Hematopoietic multipotent progenitor cell (in vitro differentiated cells): ENCODE data around the gene SMPDL3A. TPM values are rescaled to one million over a fixed set of nuclear protein-coding genes. Genes with fewer than 3 reads are reported as not detected.

Source experiments
- DNase-seq, 3 donors: peaks; one replicate each; pipeline ENCODE4 v3.0.0-alpha.2; 2011 to 2015; ENCODE audit warnings: low read depth in 2 of 3, low spot score in 2 of 3
- small RNA-seq: library from RNA; depleted of rRNA; stranded (forward); fragments of <200 nt; gene quantifications from one replicate; pipeline ENCODE3, GENCODE V24; 2012
- total RNA-seq: library from RNA; depleted of rRNA; stranded (reverse); fragments of >200 nt; gene quantifications from one replicate; pipeline ENCODE4 v1.2.3, GENCODE V29; 2012

The SMPDL3A gene
- total RNA-seq, 1 donor = 0.27 TPM

DNA sequence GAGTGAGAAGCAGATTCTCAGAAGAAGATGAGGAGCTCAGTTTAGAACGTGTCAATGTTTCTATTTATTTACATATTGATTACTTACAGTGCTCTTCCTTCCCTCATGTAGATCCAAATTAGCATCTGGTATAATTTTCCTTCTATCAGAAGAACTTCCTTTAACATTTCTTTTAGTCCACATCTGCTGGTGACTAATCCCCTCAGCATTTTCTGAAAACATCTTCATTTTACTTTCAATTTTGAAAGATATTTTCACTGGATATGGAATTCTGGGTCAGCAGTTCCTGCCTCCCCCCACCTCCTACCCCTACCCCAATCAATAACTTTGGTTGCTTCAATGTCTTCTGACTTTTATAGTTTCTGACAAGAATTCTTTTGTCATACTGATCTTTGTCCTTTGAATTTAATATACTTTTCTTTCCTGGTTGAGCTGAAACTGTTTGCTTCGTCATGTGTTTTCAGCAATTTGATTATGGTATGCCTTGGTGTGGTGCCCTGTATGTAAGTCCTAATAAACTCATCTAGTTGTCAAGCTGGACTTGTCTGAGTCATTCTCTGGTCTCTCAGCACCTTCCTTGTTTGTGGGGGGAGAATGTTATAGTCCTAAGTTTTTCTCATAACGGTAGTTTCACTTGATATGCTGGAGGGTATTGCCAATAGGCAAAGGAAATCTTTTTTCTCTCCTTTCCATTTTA, 57.0 kb downstream of the SMPDL3A start:
- DNase-seq = no peak

- DNase-seq = no peak
Measured at GRCh38 chr6:122853259-122853995, 64.4 kb downstream of the SMPDL3A start.

Small RNA genes within 50 kb of the gene (small RNA-seq; reads per million reads assigned to genes)
- not detected for gene RN7SL564P

Other genes starting within 250 kb of the SMPDL3A start
- not detected for gene PKIB, start 178.9 kb upstream of the SMPDL3A start, total RNA-seq
- not detected for gene FABP7, start 9.5 kb upstream of the SMPDL3A start, total RNA-seq
- under 0.01 TPM for gene CLVS2, start 207.0 kb downstream of the SMPDL3A start, total RNA-seq